Stimulated activated CD4-positive, alpha-beta T cell treated with anti-CD3 and anti-CD28 coated beads, Interleukin-1b, Interleukin-23, amount 100 ng/mL, for 48 hours (primary cell): ENCODE data around the gene ZNF527.
"Not testable (repeated sequence)": the region's sequence is repeated elsewhere in the genome, so short reads cannot be mapped to it uniquely, and the experiment has no call there.

ENCODE experiments used
- DNase-seq: peaks from one replicate; pipeline ENCODE4 v3.0.0-alpha.2; 2020

ZNF527 gene

DNA sequence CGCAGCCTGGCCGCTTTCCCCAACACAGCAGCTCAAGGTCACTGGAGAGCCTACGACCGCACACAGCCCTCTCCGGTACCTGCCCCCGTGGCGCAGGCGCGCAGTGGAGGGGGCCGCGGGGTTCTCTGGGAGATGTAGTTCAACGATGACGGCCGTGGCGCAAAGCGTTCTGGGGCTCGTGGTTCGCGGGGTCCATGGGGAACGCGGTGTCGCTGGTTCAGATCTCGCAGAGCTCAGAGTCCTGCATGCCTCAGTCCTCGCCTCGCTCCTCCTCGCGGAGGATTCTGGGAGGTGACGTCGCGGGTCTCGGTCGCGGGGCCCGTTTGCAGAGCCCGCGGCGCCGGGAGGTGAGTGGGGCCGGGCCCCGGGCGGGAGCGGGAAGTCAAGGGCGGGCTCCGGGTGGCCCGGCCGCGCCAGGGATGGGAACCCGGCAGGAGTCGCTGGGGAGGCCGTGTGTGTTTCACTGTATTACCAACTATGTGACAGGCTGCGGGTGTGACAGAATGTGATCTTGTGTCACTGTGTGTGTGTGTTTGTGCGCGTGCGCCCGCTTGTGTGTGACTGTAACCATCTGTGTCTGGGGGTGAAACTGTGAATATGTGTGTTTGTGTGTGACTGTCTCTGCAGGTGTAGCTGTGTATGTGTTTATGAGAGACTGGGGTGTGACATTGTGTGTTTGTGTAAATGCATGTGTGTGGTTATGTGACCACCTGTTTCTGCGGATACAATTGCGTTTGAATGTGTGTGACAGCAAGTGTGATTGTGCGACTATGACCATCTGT, at the start of gene ZNF527:
Gene ZNF527 (plus strand): TSS at position 220 of the 782 bp plus-strand sequence. CDS start 3,100 bp downstream, outside the sequence.
- DNase-seq, result peak; percentile 98

GRCh38 chr19:37329686-37330085, 41.2 kb upstream of the ZNF527 start:
- DNase-seq, result no peak

DNA sequence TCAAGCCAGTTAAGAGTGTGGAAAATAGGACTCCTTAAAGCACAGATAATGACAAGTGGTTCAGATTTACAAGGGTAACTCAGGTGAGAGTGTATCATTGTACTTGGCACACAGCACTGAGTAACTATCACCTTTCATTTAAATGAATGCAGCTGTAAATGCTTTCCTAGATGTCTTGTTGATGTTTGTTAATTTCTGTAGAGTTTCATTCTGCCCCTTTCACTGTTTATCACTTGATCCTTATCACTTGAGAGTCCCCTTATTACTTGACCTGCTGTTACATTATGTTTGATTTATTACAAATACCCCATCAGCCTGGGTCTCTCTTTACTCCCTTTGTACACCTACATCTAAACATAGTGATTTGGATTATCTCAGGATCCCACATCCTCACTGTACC, 38.1 kb upstream of the ZNF527 start:
- DNase-seq, result no peak

GRCh38 chr19:37333457-37333856, 37.4 kb upstream of the ZNF527 start:
- no peak for DNase-seq

DNA sequence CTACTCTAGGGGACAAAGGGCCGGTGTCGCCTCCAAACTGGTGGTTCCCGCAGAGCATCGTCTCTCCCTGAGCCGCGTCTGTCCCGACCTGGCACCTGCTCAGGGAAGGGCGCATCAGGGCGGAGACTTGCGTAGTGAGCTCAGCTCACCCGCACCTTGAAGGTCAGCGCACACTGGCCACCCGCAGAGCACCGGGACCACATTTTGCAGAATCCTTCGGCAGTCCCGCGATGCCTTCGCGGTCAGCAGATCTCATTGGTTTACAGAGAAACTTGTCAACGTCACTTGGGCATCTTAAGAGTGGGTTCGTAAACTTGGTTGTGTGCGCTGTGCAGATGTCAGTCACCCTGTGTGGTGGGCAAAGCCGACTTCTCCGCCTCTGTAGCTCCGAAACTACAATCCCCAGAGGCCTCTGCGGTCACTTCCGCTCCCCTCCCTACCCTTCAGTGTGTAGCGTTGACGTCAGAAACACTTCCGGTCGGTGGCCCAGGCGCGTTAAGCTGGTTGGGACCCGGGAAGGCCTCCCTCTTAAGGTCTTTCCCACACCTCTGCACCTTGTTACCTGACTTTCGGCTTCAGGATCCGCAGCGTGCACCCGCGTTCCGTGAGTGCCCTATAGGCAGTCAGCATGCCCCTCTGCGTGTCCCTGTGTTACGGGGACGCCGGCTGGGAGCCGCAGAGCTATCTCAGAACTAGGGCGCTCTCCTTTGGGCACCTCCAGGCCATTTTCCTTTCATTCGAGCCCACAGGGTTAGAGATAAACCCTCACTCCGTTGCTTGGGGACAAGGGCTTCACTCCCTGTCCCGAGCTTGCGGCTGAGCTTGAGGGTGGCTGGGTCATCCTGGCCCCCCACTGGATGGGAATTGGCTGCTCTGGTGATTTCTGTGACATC, 36.5 kb upstream of the ZNF527 start:
- DNase-seq, result peak; percentile 86

- DNase-seq, result no peak
Observed at GRCh38 chr19:37342753-37343152, 28.1 kb upstream of the ZNF527 start.

- DNase-seq, result no peak
Observed at GRCh38 chr19:37346091-37346490, 24.8 kb upstream of the ZNF527 start.

DNA sequence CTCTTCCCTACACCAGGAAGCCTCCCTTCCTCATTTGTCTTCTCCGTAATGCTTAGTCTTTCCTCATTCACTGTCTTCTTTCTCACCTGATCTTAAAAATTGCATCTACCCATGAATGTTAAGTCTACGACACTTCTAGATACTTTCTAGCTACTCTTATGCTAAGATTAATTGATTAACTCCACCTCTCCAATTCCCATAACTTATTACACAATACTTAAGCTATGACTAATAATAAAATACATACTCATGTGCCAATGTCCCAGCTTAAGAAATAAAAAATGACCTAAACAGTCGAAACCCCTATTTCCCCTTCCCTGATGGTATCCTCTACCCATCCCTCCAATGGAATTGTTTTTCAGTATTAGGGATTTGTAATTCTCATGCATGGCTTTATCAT, 22.8 kb upstream of the ZNF527 start:
- DNase-seq, result no peak

DNA sequence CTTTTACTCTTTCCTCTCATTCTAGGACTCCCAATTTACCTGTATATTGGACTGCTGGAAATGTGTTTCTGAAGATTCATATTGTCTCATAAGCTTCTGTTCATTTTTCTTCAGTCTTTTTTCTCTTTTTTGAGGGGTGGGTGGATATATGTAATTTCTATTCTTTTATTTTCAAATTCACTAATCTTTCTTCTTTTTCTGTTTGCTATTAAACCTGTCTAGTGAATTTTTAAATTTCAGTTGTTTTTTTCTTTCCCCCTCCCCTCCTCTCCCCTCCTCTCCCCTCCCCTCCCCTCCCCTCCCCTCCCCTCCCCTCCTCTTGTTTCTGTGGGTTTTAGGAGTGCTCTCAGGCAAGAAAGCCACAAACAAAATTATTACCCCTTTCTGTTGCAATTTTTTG, 16.9 kb upstream of the ZNF527 start:
- DNase-seq, result no peak

- no peak for DNase-seq
Observed at GRCh38 chr19:37355901-37356300, 15.0 kb upstream of the ZNF527 start.

GRCh38 chr19:37361994-37362393, 8.9 kb upstream of the ZNF527 start:
- DNase-seq, result no peak

GRCh38 chr19:37362733-37363132, 8.2 kb upstream of the ZNF527 start:
- no peak for DNase-seq

DNA sequence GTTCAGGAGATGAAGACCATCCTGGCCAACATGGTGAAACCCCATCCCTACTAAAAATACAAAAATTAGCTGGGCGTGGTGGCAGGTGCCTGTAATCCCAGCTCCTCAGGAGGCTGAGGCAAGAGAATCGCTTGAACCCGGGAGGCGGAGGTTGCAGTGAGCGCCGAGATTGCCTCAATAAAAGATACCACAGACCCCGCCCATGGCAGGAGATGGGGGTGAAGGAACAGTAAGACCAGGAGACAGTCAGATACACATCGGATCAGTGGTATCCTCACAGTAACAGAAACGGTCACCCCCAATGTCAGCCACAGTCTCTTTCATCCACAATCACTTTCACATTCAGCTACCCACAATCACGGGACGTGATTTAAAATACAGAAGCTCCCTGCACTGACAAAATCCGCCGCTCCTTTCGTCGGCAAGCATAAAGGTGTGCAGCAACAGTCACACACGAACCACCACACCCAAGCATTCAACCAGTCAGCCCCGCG, 466 bp upstream of the ZNF527 start:
- DNase-seq, result not testable (repeated sequence)

DNA sequence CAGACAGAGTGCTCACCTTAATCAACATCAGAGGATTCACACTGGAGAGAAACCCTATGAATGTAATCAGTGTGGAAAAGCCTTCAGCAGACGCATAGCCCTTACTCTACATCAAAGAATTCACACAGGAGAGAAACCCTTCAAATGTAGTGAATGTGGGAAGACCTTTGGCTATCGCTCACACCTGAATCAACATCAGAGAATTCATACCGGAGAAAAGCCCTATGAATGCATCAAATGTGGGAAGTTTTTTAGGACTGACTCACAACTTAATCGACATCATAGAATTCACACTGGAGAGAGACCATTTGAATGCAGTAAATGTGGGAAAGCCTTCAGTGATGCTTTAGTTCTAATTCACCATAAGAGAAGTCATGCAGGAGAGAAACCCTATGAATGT, 18.3 kb downstream of the ZNF527 start:
- no peak for DNase-seq

- not testable (repeated sequence) for DNase-seq
Observed at GRCh38 chr19:37391399-37391798, 20.5 kb downstream of the ZNF527 start.

DNA sequence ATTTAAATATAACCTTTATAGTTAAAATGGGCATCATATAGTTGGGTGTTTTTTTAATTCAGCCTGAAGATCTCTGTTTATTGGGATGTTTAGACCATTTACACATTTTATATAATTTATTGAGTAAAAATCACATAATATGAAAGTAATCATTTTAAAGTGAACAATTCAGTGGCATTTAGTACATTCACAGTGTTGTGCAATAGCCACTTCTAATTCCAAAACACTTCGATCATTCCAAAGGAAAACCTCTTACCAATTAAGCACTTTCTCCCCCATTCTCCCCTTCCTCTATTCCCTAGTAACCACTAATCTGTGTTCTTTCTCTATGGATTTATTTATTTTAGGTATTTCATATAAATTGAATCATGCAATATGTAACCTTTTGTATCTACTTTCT, 30.2 kb downstream of the ZNF527 start:
- no peak for DNase-seq

DNA sequence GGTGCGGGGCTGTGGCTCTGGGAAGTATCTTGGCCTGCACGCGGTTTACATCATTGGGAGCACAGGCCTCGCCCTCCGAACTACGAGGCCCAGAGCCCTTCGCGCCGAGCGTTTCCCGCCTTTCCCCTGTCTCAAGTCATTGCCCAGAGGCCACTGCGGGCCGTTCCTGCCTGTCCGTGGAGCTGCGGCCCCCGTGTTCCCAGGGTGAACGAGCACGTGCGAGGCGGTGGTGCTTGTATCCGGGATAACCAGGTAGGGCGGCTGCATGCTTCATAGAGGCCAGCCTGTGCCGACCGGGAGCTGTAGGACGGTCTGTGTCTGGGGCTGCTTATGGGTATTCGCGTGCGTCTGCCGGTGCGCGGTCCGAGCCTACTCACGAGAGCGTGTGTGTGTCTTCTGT, 32.5 kb downstream of the ZNF527 start:
- no peak for DNase-seq

DNA sequence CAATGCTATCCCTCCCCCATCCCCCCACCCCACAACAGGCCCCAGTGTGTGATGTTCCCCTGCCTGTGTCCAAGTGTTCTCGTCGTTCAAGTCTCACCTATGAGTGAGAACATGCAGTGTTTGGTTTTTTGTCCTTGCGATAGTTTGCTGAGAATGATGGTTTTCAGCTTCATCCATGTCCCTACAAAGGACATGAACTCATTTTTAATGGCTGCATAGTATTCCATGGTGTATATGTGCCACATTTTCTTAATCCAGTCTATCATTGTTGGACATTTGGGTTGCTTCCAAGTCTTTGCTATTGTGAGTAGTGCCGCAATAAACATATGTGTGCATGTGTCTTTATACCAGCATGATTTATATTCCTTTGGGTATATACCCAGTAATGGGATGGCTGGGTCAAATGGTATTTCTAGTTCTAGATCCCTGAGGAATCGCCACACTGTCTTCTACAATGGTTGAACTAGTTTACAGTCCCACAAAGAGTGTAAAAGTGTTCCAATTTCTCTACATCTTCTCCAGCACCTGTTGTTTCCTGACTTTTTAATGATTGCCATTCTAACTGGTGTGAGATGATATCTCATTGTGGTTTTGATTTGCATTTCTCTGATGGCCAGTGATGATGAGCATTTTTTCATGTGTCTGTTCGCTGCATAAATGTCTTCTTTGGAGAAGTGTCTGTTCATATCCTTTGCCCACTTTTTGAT, 35.4 kb downstream of the ZNF527 start:
- DNase-seq, result not testable (repeated sequence)

GRCh38 chr19:37412700-37413099, 41.8 kb downstream of the ZNF527 start:
- no peak for DNase-seq

- DNase-seq, result no peak
Observed at GRCh38 chr19:37413313-37414084, 42.6 kb downstream of the ZNF527 start.
